ENCODE data around the gene GRXCR2. TPM values are rescaled to one million over a fixed set of nuclear protein-coding genes. Genes with fewer than 3 reads are reported as not detected.
A peak's percentile ranks its signal among the peaks of the same experiment; 100 is the strongest.
"Not testable (repeated sequence)": the region's sequence is repeated elsewhere in the genome, so short reads cannot be mapped to it uniquely, and the experiment has no call there.

The GRXCR2 gene
- total RNA-seq, 1 donor from 2014 or later: 3.8 TPM

- DNase-seq (no peak), ATAC-seq (no peak)
- intact Hi-C loops (cut with micrococcal nuclease): no loop called here
These were observed 26.7 kb downstream of the GRXCR2 start for GRCh38 chr5:145846081-145846480.

- intact Hi-C loops (cut with micrococcal nuclease): no loop called here
- ATAC-seq (no peak), DNase-seq (no peak)
These were observed 31.5 kb downstream of the GRXCR2 start for GRCh38 chr5:145841299-145841698.

- ATAC-seq (no peak), DNase-seq (no peak)
- intact Hi-C loops (cut with micrococcal nuclease): no loop called here
These were observed 32.2 kb downstream of the GRXCR2 start for GRCh38 chr5:145840458-145841132.

- DNase-seq (no peak), ATAC-seq (no peak)
- intact Hi-C loops (cut with micrococcal nuclease): loop anchor here (5.0 kb wide), 1 partner anchor 209 kb away; no protein-coding TSS in a partner anchor
These were observed 34.5 kb downstream of the GRXCR2 start for GRCh38 chr5:145838276-145838675.

- intact Hi-C loops (cut with micrococcal nuclease): loop anchor here (5.0 kb wide), 1 partner anchor 211 kb away; no protein-coding TSS in a partner anchor
- ATAC-seq, DNase-seq: not testable (repeated sequence)
These were observed 36.6 kb downstream of the GRXCR2 start for GRCh38 chr5:145836241-145836640.

GRCh38 chr5:145835848-145836239 lies 37.0 kb downstream of the GRXCR2 start:
- ATAC-seq (peak; percentile 14), DNase-seq (no peak)
- intact Hi-C loops (cut with micrococcal nuclease): loop anchor here (5.0 kb wide), 1 partner anchor 211 kb away; no protein-coding TSS in a partner anchor

- peak; percentile 95 for ATAC-seq
- intact Hi-C loops (cut with micrococcal nuclease): loop anchor here (5.0 kb wide), 1 partner anchor 212 kb away; no protein-coding TSS in a partner anchor
- peak; percentile 94 for DNase-seq
These were observed 37.6 kb downstream of the GRXCR2 start, which contains the start of gene PRELID2 for GRCh38 chr5:145834917-145835847. TSS of gene PRELID2 (minus strand) at chr5:145835342. CDS start at chr5:145835251, 91 bp downstream.

- DNase-seq (no peak), ATAC-seq (no peak)
- intact Hi-C loops (cut with micrococcal nuclease): no loop called here
These were observed 38.3 kb downstream of the GRXCR2 start for GRCh38 chr5:145834554-145834916.

GRCh38 chr5:145833631-145834200 lies 39.1 kb downstream of the GRXCR2 start:
- no peak for DNase-seq
- intact Hi-C loops (cut with micrococcal nuclease): no loop called here
- ATAC-seq: no peak

- intact Hi-C loops (cut with micrococcal nuclease): no loop called here
- DNase-seq (no peak), ATAC-seq (no peak)
These were observed 42.2 kb downstream of the GRXCR2 start for GRCh38 chr5:145830594-145830993.

- DNase-seq: no peak
- intact Hi-C loops (cut with micrococcal nuclease): no loop called here
- ATAC-seq: no peak
These were observed 43.0 kb downstream of the GRXCR2 start for GRCh38 chr5:145829708-145830361.

GRCh38 chr5:145826895-145827674 lies 45.7 kb downstream of the GRXCR2 start:
- ATAC-seq: no peak
- intact Hi-C loops (cut with micrococcal nuclease): no loop called here

GRCh38 chr5:145825751-145826180 lies 47.0 kb downstream of the GRXCR2 start:
- ATAC-seq (no peak), DNase-seq (no peak)
- intact Hi-C loops (cut with micrococcal nuclease): no loop called here

More at GRCh38 chr5:145826895-145827674, 45.7 kb downstream of the GRXCR2 start:
- no peak for DNase-seq

GRCh38 chr5:145824040-145824439 lies 48.8 kb downstream of the GRXCR2 start:
- no peak for DNase-seq
- intact Hi-C loops (cut with micrococcal nuclease): no loop called here
- ATAC-seq: no peak

- ATAC-seq (no peak), DNase-seq (no peak)
- intact Hi-C loops (cut with micrococcal nuclease): no loop called here
These were observed 54.2 kb downstream of the GRXCR2 start for GRCh38 chr5:145818604-145819003.

GRCh38 chr5:145812877-145813276 lies 59.9 kb downstream of the GRXCR2 start:
- DNase-seq (no peak), ATAC-seq (peak; percentile 25)
- intact Hi-C loops (cut with micrococcal nuclease): no loop called here

GRCh38 chr5:145811834-145812625 lies 60.8 kb downstream of the GRXCR2 start:
- DNase-seq: no peak

More at GRCh38 chr5:145811834-145812625, 60.8 kb downstream of the GRXCR2 start:
- intact Hi-C loops (cut with micrococcal nuclease): no loop called here
- ATAC-seq: peak; percentile 87
